Measurements from ENCODE around the gene HSPBP1.

DNA sequence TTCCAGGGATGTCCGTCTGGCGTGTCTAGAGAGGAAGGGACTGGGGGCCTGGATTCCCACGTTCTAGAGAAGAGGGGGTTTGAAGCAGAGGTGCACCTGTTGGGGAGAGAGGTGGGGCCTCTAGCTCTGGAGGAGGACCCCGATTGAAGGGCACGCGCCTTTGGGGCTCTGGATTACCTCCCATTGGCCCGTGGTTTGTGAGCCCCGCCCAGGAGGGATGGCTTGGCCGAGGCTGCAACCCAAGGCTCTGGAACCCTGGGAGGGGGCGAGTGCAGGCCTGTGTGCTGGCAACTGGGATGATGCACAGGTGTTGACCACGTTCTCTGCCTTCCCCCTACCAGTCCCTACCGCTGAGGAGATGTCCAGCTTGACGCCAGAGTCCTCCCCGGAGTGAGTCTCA, 25.1 kb upstream of the HSPBP1 start:
- TF ChIP-seq TAF1 (IDR thresholded peaks at IDR 0.05; ENCODE audit: low read depth) (no peak), EZH2 (IDR thresholded peaks at IDR 0.05; ENCODE audit: borderline replicate concordance, insufficient read depth, low read length, poor library complexity, severe bottlenecking) (no peak), EP300 (conservative IDR thresholded peaks at IDR 0.05; ENCODE audit: poor library complexity, severe bottlenecking) (no peak), POLR2AphosphoS5 (IDR thresholded peaks at IDR 0.05) (no peak), RAD21 (conservative IDR thresholded peaks at IDR 0.05) (no peak), MXI1 (conservative IDR thresholded peaks at IDR 0.05; ENCODE audit: poor library complexity, severe bottlenecking) (no peak), SMC3 (conservative IDR thresholded peaks at IDR 0.05; ENCODE audit: poor library complexity) (no peak)
- TF ChIP-seq, protein P1, sequence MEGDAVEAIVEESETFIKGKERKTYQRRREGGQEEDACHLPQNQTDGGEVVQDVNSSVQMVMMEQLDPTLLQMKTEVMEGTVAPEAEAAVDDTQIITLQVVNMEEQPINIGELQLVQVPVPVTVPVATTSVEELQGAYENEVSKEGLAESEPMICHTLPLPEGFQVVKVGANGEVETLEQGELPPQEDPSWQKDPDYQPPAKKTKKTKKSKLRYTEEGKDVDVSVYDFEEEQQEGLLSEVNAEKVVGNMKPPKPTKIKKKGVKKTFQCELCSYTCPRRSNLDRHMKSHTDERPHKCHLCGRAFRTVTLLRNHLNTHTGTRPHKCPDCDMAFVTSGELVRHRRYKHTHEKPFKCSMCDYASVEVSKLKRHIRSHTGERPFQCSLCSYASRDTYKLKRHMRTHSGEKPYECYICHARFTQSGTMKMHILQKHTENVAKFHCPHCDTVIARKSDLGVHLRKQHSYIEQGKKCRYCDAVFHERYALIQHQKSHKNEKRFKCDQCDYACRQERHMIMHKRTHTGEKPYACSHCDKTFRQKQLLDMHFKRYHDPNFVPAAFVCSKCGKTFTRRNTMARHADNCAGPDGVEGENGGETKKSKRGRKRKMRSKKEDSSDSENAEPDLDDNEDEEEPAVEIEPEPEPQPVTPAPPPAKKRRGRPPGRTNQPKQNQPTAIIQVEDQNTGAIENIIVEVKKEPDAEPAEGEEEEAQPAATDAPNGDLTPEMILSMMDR (IDR thresholded peaks at IDR 0.05; ENCODE audit: poor library complexity, severe bottlenecking): no peak
- TF ChIP-seq, protein P2, sequence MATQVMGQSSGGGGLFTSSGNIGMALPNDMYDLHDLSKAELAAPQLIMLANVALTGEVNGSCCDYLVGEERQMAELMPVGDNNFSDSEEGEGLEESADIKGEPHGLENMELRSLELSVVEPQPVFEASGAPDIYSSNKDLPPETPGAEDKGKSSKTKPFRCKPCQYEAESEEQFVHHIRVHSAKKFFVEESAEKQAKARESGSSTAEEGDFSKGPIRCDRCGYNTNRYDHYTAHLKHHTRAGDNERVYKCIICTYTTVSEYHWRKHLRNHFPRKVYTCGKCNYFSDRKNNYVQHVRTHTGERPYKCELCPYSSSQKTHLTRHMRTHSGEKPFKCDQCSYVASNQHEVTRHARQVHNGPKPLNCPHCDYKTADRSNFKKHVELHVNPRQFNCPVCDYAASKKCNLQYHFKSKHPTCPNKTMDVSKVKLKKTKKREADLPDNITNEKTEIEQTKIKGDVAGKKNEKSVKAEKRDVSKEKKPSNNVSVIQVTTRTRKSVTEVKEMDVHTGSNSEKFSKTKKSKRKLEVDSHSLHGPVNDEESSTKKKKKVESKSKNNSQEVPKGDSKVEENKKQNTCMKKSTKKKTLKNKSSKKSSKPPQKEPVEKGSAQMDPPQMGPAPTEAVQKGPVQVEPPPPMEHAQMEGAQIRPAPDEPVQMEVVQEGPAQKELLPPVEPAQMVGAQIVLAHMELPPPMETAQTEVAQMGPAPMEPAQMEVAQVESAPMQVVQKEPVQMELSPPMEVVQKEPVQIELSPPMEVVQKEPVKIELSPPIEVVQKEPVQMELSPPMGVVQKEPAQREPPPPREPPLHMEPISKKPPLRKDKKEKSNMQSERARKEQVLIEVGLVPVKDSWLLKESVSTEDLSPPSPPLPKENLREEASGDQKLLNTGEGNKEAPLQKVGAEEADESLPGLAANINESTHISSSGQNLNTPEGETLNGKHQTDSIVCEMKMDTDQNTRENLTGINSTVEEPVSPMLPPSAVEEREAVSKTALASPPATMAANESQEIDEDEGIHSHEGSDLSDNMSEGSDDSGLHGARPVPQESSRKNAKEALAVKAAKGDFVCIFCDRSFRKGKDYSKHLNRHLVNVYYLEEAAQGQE (IDR thresholded peaks at IDR 0.05; ENCODE audit: borderline replicate concordance): no peak

Data from neural cell (in vitro differentiated cells).